NOMO-1 (cell line): ENCODE results near the gene MGP.

Source experiments
- DNase-seq, 2 experiments: peaks; one replicate each; lab custom pipeline; 2025; ENCODE audit not compliant: unreplicated experiment in 2 of 2; lab: John Stamatoyannopoulos, UW

Gene MGP

GRCh38 chr12:14885718-14886221 is at the start of gene MGP:
Gene MGP (minus strand): TSS chr12:14885854. CDS start chr12:14885791, 63 bp downstream.
- DNase-seq = no peak

- no peak for DNase-seq
Measured at GRCh38 chr12:14935031-14935430, 49.4 kb upstream of the MGP start.

GRCh38 chr12:14934511-14934910 is 48.9 kb upstream of the MGP start:
- no peak for DNase-seq

GRCh38 chr12:14931791-14932560 is 46.3 kb upstream of the MGP start:
- DNase-seq = no peak

- no peak for DNase-seq
Measured at GRCh38 chr12:14931359-14931758, 45.7 kb upstream of the MGP start.

- no peak for DNase-seq
Measured at GRCh38 chr12:14930299-14930698, 44.6 kb upstream of the MGP start.

GRCh38 chr12:14928931-14929330 is 43.3 kb upstream of the MGP start:
- no peak for DNase-seq

- DNase-seq = no peak
Measured at GRCh38 chr12:14927267-14927666, 41.6 kb upstream of the MGP start.

- DNase-seq = no peak
Measured at GRCh38 chr12:14924541-14924940, 38.9 kb upstream of the MGP start.

GRCh38 chr12:14923944-14924343 is 38.3 kb upstream of the MGP start:
- no peak for DNase-seq

GRCh38 chr12:14921218-14921617 is 35.6 kb upstream of the MGP start:
- no peak for DNase-seq

GRCh38 chr12:14920475-14921126 is 34.9 kb upstream of the MGP start:
- DNase-seq = no peak

- DNase-seq = no peak
Measured at GRCh38 chr12:14919455-14919854, 33.8 kb upstream of the MGP start.

- DNase-seq = no peak
Measured at GRCh38 chr12:14915736-14916135, 30.1 kb upstream of the MGP start.

- DNase-seq = no peak
Measured at GRCh38 chr12:14913381-14913781, 27.7 kb upstream of the MGP start.

GRCh38 chr12:14911131-14911530 is 25.5 kb upstream of the MGP start:
- no peak for DNase-seq

GRCh38 chr12:14910090-14910915 is 24.6 kb upstream of the MGP start:
- no peak for DNase-seq

- DNase-seq = no peak
Measured at GRCh38 chr12:14907953-14908352, 22.3 kb upstream of the MGP start.

GRCh38 chr12:14906114-14906513 is 20.5 kb upstream of the MGP start:
- no peak for DNase-seq

GRCh38 chr12:14905269-14906004 is 19.8 kb upstream of the MGP start:
- DNase-seq = no peak

- no peak for DNase-seq
Measured at GRCh38 chr12:14904854-14905253, 19.2 kb upstream of the MGP start.
